Endodermal cell (in vitro differentiated cells): ENCODE measurements around the gene TSPAN9. TPM values are rescaled to one million over a fixed set of nuclear protein-coding genes. Genes with fewer than 3 reads are reported as not detected.

Experiments
- DNase-seq: peaks from one replicate; pipeline ENCODE4 v3.0.0-alpha.2; 2017
- H3K27ac ChIP-seq: 2 replicates; pipeline ENCODE4 v1.5.1; 2013; ENCODE audit warnings: mild to moderate bottlenecking, low read depth, low read length, moderate library complexity
- H3K27me3 ChIP-seq: 2 replicates; pipeline ENCODE4 v1.6.1; 2013; ENCODE audit warnings: mild to moderate bottlenecking, low read length, moderate library complexity; ENCODE audit not compliant: insufficient read depth, control insufficient read depth, poor library complexity, severe bottlenecking
- H3K36me3 ChIP-seq: 2 replicates; pipeline ENCODE4 v1.7.0; 2013; ENCODE audit warnings: mild to moderate bottlenecking, low read length, moderate library complexity; ENCODE audit not compliant: control insufficient read depth, insufficient read depth
- H3K4me1 ChIP-seq: one replicate; pipeline ENCODE4 v1.7.0; 2013; ENCODE audit warnings: low read length; ENCODE audit not compliant: control insufficient read depth, insufficient read depth
- H3K4me3 ChIP-seq: 2 replicates; pipeline ENCODE4 v1.5.1; 2013; ENCODE audit warnings: mild to moderate bottlenecking, low read length, moderate library complexity
- H3K9ac ChIP-seq: 2 replicates; pipeline ENCODE4 v1.6.1; 2013; ENCODE audit warnings: mild to moderate bottlenecking, low read length, moderate library complexity; ENCODE audit not compliant: poor library complexity, severe bottlenecking; ENCODE audit errors: extremely low read depth
- H3K9me3 ChIP-seq: 2 replicates; pipeline ENCODE4 v1.6.1; 2013; ENCODE audit warnings: mild to moderate bottlenecking, low read length, moderate library complexity; ENCODE audit not compliant: control insufficient read depth
- H3K27ac Mint-ChIP-seq: 2 replicates; pipeline ENCODE4 v1.8.0; 2020; ENCODE audit warnings: mixed read lengths
- H3K27me3 Mint-ChIP-seq: 2 replicates; pipeline ENCODE4 v1.8.0; 2021; ENCODE audit warnings: mild to moderate bottlenecking, mixed read lengths; ENCODE audit not compliant: insufficient read depth
- H3K36me3 Mint-ChIP-seq: 2 replicates; pipeline ENCODE4 v1.8.0; 2020; ENCODE audit warnings: low read depth, mixed read lengths
- H3K4me1 Mint-ChIP-seq: 2 replicates; pipeline ENCODE4 v1.8.0; 2020; ENCODE audit warnings: mixed read lengths
- H3K4me3 Mint-ChIP-seq: 2 replicates; pipeline ENCODE4 v1.8.0; 2020; ENCODE audit warnings: mild to moderate bottlenecking, moderate library complexity, mixed read lengths
- H3K9me3 Mint-ChIP-seq: 2 replicates; pipeline ENCODE4 v1.8.0; 2020; ENCODE audit warnings: mild to moderate bottlenecking, mixed read lengths
- CTCF ChIP-seq: fragments of 200-600 bp; sonication (generic); conservative IDR thresholded peaks from 2 replicates; pipeline ENCODE4 v1.5.0; 2021; ENCODE audit warnings: antibody characterized with exemption, mild to moderate bottlenecking
- WGBS, 2 experiments: methylation state at CpG; one replicate each; pipeline versions ENCODE4 v1.1.5 to v1.1.7; 2013; ENCODE audit warnings: missing lambda C conversion rate in 2 of 2, mixed read lengths in 1 of 2; ENCODE audit not compliant: insufficient coverage in 1 of 2, insufficient read length in 1 of 2; 5-methylcytosine and 5-hydroxymethylcytosine counted together
- total RNA-seq, 2 donors: library from RNA; stranded (reverse); fragmentation: NEBNext Ultra II Directional in 1 of 2; extraction: Animal tissue kit (Norgen Biotek cat#: 25700) in 1 of 2; gene quantifications; 2 replicates in 1 of 2; 3 replicates in 1 of 2; pipeline ENCODE4 v1.2.1, GENCODE V29; 2021

TSPAN9 gene
- total RNA-seq, 2 donors from 2014 or later, result 31.9 to 80.8 TPM

DNA sequence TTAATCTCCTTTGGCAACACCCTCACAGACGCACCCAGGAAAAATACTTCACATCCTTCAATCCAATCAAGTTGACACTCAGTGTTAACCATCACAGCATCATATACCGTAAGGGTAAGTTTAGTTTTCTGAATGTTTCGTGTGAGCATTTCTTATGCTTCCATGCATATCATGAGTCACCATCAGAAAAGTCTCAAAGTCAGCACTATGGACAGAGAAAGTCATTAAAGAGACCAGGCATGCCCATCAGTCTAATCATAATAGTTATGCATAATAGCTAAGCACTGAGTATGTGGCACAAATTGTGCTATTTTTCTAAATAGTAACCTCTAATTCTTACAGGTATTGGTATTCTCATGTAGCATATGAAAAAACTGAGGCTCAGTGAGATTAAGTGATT is 255.0 kb downstream of the TSPAN9 start:
- WGBS, 2 experiments, result 100% methylated on average over 2 to 3 of the region's 3 CpGs
- no peak for DNase-seq

DNA sequence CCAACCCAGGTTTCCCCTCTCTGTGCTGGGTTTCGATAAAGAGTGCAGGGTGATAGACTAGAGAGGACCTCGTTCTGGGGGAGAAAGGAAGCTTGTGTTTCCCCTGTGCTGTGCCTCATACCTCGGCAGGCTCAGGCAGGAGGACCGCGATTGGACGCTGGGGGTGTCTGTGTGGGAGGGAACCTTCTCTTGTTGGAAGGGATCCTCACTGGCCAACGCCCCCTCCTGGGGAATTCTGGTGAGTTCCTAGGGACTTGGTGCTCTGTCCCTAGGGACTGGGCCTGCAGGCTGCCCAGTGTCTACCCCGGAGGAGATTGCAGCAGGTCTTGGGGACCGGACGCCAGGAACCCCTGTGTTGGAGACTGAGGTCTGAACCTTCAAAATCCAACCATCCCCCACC is 256.4 kb downstream of the TSPAN9 start:
- WGBS, 2 experiments, result 46 to 59% methylated on average over 6 to 9 of the region's 10 CpGs
- Histone ChIP-seq H3K9ac (no peak overlapping the region), H3K27ac (no peak overlapping the region), H3K9me3 (no peaks in the 10 kb centered on the region), H3K36me3 (no peaks in the 10 kb centered on the region), H3K4me1 (no peaks in the 10 kb centered on the region), H3K27me3 (no peaks in the 10 kb centered on the region), H3K4me3 (no peak overlapping the region)
- peak; percentile 98 for DNase-seq
- no peak overlapping the region for H3K4me3 Mint-ChIP-seq
- no peaks in the 10 kb centered on the region for H3K36me3 Mint-ChIP-seq
- H3K9me3 Mint-ChIP-seq, result no peaks in the 10 kb centered on the region
- no peaks in the 10 kb centered on the region for H3K27me3 Mint-ChIP-seq
- peak; percentile 76 for TF ChIP-seq CTCF
- no peak overlapping the region for H3K27ac Mint-ChIP-seq
- H3K4me1 Mint-ChIP-seq, result peaks cover 4% of the 10 kb centered on the region

More for the DNA sequence above, 255.0 kb downstream of the TSPAN9 start:
- Histone ChIP-seq H3K4me1 (no peaks in the 10 kb centered on the region), H3K9ac (no peak overlapping the region), H3K4me3 (no peak overlapping the region), H3K27ac (no peak overlapping the region), H3K36me3 (no peaks in the 10 kb centered on the region), H3K27me3 (no peaks in the 10 kb centered on the region), H3K9me3 (no peaks in the 10 kb centered on the region)
- Mint-ChIP-seq H3K9me3 (no peaks in the 10 kb centered on the region), H3K27me3 (peaks cover 1% of the 10 kb centered on the region), H3K36me3 (no peaks in the 10 kb centered on the region), H3K27ac (no peak overlapping the region), H3K4me1 (peaks cover 4% of the 10 kb centered on the region), H3K4me3 (no peak overlapping the region)
- no peak for TF ChIP-seq CTCF

DNA sequence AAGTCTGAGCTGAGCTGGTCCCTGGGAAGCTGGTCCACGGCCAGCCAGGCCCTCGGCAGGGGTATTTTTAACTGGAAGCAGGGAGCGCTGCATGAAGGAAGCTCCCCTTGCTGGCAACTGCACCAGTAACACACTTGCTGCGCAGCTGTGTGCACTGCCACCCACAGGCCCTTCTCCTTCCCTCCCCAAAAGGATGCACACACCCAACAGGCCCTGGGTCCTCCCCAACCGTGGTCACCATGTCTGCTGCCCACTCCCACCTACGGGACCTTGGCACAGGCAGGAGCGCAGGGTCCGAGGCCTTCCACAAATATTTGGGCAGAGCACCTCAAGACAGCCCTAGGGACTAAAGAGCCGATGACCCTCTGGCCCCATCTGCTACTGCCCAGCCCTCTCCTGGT is 256.8 kb downstream of the TSPAN9 start:
- Mint-ChIP-seq H3K4me1 (peaks cover 4% of the 10 kb centered on the region), H3K4me3 (no peak overlapping the region), H3K27ac (no peak overlapping the region), H3K36me3 (no peaks in the 10 kb centered on the region), H3K27me3 (no peaks in the 10 kb centered on the region), H3K9me3 (no peaks in the 10 kb centered on the region)
- Histone ChIP-seq H3K36me3 (no peaks in the 10 kb centered on the region), H3K9me3 (no peaks in the 10 kb centered on the region), H3K27me3 (no peaks in the 10 kb centered on the region), H3K9ac (no peak overlapping the region), H3K27ac (no peak overlapping the region), H3K4me1 (no peaks in the 10 kb centered on the region), H3K4me3 (no peak overlapping the region)
- 92 to 100% methylated on average over 5 to 9 of the region's 9 CpGs for WGBS, 2 experiments
- no peak for TF ChIP-seq CTCF
- DNase-seq, result no peak
